Left forelimb (tissue), 1 donor: ENCODE data around the gene CCDC170.
"Not testable (repeated sequence)": the region's sequence is repeated elsewhere in the genome, so short reads cannot be mapped to it uniquely, and the experiment has no call there.

Experiments
- DNase-seq: peaks from one replicate; pipeline ENCODE4 v3.0.0-alpha.2; 2018; ENCODE audit warnings: low spot score

CCDC170 gene

DNA sequence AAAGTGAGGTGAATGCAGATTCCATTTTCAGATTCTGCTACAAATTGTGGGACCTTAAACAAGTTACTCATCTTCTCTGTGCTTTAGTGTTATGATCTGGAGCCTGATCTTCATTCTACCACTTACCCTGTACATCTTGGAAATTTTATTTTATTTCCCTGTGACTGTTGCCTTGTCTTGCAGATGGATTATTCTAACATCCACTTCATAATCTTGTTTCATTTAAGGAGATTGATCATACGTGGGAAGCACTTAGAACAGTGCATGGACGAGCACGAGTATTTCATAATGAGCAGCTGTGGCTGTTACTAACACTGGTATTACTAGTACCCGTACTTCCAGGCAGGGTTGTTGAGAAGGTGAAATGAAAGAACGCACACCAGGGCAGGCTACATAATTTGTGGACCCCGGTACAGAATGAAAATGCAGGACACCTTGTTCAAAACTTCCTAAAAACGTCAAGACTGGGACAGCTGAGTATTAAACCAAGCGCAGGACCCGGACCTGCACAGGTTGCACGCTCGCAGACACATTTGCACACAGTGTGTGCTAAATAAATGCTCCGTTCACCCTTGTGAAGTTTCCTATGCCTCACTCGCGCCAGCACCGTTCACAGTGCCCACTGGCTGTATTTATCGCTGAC lies 535 bp upstream of the CCDC170 start:
- DNase-seq: no peak

DNA sequence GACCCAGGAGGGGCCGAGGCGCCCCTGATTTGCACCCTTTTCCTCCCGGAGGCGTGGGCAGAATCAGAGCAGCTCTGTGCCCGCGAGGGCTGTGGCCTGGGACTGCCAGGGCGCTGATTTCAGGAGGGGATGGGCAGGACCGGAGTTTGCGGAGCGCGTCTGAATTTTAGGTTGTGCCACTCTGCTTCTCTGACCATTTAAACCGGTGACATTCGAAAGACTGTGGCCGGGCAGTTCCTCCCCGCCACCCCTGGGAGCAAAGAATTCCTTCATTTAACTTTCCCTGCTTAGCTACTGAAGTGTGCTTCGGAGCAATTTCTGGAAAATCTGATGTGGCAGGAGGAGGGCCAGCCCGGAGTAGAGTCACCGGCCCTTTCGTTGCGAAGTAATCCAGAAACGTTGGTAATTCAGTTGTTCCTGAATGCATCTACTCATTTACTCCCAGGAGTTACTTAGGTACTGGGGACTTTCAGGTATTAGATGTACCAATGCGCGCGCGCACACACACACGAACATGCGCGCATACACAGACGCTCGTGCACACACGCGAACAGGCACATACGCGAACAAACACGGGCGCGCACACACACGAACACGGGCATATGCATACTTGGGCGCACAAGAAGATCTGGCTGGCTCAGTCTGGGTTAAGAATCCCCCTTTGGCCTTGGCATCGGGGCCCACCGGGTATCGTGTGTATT lies 568 bp downstream of the CCDC170 start:
- DNase-seq: peak; percentile 75

DNA sequence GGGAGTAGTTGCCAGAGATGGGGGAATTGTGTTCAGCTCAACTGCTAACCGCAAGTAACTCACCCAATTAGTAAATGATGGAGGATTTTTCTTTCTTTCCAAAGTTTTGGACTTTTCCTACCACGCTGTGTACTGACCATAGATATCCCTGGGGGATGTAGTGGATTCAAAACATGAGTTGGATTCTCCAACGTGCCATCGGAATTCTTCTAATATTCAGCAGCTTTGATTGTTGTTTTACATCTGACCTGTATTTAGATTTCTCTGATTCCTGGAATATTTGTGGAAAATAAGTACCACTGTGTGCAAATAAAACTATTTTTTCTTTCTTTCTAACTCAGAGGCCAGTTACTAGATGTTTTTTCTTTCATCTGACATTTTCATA lies 1.1 kb downstream of the CCDC170 start:
- DNase-seq: no peak

DNA sequence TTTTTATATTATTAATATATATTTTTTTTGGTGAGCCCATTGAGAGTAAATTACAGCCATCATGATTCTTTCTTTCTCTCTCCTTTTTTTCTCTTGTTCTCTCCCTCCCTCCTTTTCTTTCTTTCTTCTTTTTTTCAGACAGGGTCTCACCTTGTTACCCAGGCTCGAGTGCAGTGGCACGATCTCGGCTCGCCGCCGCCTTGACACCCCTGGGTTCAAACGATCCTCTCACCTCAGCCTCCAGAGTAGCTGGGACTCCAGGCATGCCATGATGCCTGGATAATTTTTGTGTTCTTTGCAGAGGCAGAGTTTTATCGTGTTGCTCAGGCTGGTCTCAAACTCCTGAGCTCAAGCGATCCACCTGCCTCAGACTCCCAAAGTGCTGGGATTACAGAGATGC lies 1.6 kb downstream of the CCDC170 start:
- no peak for DNase-seq

DNA sequence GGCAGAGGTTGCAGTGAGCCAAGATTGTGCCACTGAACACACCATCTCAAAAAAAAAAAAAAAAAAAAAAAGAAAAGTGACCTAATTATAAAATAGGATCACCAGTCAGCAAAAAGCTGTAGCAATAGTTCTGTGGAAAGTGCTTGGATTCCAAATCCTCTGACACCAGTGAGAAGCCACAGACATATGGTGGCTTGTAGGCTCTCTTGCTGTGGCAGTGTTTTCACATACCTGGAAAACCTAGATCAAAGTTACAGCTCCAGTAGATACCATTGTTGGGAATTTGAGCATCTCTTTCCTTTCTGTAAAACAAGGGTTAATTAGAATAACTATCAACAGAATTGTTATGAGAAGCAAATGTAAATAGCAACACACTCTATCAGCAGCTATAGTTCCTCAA lies 4.1 kb downstream of the CCDC170 start:
- DNase-seq: no peak

DNA sequence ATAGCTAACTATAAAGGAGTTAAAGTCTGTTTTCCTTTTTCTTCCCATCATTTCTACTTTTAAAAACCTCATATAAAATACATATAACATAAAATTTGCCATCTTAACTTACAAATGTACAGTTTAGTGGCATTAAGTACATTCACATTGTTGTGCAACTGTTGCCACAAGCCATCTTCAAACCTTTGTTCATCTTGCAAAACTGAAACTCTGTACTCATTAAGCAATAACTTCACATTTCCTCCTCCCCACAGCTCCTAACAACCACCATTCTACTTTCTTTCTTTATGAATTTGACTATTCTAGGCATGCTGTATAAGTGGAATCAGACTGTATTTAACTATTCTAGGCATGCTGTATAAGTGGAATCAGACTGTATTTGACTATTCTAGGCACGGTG lies 4.5 kb downstream of the CCDC170 start:
- no peak for DNase-seq

DNA sequence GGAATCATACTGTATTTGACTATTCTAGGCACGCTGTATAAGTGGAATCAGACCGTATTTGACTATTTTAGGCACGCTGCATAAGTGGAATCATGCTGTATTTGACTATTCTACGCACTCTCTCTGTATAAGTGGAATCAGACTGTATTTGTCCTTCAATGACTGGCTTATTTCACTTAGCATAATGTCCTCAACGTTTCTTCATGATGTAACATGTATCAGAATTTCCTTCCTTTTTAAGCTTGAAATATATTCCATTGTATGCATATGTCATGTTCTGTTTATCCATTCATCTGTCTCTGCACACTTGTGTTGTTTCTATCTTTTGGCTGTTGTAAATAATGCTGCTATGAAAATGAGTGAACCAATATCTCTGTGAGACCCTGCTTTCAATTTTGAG lies 5.7 kb downstream of the CCDC170 start:
- no peak for DNase-seq

DNA sequence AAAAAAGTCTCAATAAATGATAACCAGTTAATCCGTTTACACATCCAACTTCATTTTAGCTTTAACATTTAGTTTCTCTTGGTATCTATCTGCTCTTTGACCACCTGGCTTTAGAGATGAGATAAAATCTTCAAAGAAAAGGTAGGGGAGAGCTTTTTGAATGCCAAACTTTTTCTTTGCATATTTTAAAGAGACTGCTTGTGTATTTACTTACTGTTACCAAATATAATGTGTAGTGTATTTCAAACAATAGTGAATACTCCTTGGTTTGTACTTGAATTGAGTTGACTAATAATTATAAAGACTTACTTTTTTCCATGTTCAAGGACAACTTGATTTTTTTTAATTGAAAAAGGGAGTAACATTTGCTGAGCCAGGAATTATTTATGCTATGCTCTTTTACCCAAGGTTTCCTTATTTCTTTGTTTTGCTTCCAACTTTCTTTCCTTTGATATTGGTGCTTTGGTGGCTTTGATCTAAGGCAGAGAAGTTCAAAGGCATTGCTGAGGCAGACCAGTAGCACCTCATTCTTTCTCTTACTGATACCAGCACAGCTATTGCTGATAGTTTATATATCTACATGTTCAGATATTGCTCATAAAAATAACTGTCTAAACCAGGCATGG lies 7.8 kb downstream of the CCDC170 start:
- DNase-seq: no peak

DNA sequence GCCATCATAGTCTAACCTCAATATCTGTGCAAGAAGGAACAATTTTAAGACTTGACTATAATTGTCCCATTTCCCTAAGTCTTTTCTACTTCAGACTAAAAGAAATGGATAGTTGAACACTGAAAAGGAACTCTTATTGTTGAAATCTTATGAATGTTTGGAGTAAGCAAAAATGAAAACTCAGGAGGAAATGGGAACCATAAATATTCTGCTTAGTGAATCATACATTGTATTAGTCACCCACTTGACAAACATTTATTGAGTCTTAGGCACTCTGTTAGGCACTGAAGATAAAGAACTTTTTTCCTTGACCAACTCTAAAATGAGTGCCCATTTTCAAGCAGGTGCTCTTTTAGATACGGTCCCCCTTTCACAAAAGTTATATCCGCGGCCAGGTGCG lies 8.7 kb downstream of the CCDC170 start:
- DNase-seq: no peak

DNA sequence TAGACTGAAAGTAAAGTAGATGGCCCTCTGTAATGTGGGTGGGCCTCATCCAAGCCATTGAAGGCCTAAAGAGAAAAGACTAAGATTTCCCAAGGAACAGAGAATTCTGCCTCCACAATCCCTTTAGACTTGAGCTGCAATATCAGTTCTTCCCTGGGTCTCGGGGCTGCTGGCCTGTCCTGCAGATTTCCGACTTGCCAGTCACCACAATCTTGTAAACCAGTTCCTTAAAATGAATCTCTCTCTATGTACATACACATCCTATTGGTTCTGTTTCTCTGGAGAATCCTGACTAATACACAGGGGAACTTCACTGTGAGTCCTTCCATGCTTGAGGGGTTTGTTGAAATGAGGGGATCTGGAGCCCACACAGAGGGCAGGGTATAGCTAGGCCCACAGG lies 12.9 kb downstream of the CCDC170 start:
- no peak for DNase-seq

DNA sequence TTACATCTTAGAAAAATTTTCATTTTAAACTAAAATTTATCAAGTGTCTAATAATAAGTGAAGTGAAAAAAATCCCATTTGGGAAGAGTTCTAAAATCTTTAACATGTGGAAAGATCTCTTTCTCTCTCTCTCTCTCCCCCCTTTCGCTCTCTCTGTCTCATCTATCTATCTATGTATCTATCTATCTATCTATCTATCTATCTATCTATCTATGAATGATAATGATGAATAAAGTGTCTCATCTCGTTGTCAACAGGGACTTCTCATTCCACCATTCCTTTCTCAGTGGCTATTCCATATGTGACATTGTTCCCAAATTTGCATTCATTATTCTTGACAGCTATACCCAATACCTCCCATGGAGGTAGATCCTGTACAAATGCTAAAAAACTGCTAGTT lies 15.2 kb downstream of the CCDC170 start:
- DNase-seq: no peak

DNA sequence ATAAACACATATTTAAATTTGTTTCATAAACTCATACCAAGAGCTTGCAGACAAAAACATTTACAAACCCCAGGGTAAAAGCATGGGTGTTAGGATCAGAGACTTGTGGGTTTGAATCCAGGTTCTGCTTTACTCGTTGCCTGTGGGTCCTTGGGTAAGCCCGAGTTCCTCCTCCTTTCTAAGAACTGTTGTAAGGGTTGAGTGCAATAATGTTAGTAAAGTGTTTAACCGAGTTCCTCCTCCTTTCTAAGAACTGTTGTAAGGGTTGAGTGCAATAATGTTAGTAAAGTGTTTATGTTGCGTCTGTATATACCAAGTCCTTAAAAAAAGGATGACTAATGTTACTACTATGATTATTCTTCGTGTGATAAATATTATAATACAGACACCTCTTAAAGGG lies 18.7 kb downstream of the CCDC170 start:
- no peak for DNase-seq

DNA sequence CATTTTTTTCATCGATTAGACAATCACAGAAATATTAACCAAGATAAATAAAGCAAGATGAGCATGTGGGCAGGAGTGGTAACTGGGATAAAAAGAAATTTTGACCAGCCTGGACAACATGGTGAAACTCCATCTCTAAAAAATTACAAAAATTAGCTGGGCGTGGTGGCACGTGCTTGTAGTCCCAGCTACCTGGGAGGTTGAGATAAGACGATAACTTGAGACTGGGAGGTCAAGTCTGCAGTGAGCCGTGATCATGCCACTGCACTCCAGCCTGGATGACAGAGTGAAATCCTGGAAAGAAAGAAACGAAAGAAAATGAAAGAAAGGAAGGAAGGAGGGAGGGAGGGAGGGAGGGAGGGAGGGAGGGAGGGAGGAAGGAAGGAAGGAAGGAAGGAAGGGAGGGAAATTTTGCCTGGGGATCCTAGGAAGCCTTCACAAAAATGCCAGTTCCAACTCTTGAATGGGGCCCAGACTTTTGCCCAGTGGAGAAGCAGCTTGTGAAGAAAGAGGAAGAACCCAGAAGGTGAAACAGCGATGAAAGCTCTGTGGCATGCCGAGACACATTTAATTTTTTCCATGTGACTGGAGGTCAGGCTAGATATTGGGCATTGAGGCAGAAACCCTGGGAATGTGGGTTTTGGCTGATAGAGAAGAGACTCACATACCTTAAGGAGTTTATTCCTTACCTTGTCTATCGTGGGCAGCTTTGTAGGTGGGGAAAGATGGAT lies 20.3 kb downstream of the CCDC170 start:
- DNase-seq: no peak

DNA sequence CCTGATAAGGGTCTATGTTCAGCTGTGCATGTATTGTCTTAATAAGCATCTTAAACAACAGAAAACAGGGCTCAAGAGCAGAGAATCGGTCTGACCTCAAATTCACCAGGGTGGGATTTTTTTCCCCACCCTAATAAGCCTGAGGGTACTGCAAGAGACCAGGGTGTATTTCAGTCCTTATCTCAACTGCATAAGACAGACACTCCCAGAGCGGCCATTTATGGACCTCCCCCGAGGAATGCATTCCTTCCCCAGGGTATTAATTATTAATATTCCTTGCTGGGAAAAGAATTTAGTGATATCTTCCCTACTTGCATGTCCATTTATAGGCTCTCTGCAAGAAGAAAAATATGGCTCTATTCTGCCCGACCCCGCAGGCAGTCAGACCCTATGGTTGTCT lies 25.2 kb downstream of the CCDC170 start:
- not testable (repeated sequence) for DNase-seq

DNA sequence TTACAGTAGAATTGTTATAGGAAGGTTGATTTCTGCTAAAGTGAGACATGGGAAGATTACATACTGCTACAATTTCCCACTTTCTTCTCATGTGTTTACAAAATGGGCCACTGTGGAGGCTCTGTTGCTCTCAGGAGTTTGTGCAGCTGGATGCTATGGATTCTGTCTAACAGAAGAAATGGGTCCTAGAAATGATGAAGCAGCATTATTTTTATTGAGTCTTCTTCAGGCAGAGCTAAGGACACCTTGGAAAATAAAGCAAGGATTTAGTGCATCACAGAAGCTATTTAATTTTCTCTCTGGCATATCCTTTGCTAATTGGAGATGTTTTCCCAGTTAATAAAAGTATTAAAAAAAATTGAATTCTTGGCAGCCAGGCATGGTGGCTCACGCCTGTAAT lies 29.2 kb downstream of the CCDC170 start:
- no peak for DNase-seq

DNA sequence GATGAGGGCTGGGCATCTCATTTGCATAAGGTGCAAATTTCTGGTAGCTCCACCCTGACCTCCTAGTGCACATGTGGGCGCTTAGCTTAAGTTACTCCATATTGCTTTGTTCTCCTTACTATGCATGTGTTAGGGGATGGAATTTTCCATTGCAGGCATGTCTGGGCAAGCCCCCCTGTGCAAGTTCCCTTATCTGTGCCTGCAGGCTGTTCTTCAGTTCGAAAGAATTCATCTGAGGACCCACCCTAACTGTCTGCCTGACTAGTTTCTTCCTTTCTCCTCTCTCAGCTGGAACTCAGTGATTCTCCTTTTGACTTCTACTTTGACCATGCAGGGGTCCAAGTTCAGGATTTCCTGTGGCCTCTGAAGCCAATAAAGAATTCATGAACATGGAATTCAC lies 30.2 kb downstream of the CCDC170 start:
- DNase-seq: no peak

DNA sequence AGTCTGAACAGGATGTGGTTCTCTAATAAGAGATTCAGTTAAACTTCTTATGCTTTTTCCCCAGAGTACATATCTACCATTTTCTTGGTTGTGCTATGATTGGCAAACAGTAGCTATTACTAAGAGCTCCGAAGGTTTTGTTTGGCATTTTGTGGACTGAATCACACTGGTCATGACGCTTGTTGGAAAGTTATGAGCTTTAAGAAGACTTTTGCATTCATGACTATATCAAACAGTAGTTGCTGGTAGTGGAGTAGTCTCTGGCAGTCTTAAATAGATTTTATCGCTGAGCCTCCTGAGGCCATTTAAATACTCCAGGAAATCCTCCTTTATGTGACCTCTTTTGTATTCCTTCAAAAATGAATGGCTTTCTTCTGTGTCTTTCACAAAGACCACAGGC lies 40.8 kb downstream of the CCDC170 start:
- no peak for DNase-seq

DNA sequence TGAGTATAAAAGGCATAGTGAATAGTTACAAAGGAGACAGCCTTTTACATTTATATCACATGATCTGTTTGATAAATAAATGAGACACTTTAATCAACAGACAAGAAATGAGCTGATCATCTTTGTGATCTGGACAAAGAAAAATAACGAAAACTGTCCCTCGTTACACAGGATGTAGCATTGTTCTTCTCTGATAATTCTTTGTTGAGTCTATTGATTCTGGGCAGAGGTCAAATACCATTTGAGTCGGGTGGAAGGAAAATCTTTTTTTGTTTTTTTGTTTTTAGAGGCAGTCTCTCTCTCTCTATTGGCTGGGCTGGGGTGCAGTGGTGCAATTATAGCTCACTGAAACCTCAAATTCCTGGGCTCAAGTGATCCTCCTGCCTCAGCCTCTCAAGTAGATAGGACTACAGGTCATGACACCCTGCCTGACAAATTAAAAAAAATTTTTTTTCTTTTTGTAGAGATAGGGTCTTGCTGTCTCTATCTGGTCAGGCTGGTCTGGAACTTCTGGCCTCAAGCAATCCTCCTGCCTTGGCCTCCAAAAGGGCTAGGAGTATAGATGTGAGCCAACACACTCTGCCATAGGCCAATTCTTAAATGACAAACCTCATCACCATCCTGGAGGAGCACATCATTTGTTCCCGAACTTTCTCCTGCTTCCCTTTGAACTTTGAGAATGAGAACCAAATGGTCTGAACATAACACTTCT lies 41.8 kb downstream of the CCDC170 start:
- no peak for DNase-seq

DNA sequence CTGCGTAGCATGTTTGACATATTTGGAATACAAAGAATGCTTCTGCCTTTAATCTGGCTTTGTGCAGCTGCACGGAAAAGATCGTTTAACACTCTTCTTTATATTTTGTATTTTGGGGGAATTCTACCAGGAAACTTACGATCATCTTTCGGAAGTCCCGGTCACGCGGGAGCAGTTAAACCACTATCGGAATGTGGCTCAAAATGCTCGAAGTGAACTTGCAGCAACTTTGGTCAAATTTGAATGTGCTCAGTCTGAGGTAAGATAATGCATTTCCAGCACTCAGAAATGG lies 42.3 kb downstream of the CCDC170 start:
- DNase-seq: no peak

DNA sequence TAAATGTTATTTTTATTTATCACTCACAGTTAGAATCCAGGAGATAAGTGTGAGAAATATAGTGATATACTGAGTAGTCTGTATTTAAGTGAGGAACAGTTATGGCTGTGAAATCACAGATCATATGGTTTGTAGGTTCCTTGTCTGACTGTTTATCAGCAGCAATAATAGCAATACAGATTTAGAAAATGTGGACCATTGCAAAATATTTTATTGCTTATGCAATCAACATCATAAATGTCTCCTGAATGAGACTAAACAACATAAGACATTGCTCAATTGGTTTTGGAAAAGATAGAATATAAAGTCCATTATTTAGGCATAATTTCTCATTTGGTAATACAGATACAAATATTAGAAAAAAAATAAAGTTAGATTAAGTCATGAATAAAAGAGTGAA lies 43.7 kb downstream of the CCDC170 start:
- DNase-seq: no peak

DNA sequence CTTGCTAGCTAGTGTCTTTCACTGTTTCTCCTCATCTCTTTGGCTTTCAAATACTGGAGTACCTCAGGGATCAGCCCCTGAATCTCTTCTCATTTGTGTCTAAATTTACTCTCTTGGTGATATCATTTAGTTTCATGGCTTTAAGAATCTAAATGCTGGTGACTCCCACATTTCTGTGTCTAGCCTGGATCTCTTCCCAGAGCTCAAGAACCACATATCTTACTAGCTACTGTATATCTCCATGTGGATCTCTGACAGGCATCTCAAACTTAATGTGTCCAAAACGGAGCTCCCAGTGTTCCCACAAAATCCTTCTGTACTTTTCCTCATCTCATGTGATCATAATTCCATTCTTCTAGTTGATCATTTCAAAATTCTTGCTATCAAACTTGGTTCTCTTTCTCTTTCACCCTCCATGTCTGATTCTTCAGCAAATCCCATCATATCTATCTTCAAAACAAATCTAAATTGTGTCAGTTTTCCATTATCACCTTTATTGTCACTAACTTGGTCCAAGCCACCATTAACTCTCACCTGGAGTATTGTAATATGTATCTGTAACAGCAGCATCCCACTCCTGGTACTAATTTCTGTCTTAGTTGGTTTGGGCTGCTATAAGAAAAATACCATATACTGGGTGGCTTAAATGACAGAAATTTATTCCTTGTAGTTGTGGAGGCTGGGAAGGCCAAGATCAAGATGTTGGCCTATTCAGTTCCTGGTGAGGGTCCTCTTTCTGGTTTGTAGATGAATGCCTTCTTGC lies 45.9 kb downstream of the CCDC170 start:
- DNase-seq: no peak

DNA sequence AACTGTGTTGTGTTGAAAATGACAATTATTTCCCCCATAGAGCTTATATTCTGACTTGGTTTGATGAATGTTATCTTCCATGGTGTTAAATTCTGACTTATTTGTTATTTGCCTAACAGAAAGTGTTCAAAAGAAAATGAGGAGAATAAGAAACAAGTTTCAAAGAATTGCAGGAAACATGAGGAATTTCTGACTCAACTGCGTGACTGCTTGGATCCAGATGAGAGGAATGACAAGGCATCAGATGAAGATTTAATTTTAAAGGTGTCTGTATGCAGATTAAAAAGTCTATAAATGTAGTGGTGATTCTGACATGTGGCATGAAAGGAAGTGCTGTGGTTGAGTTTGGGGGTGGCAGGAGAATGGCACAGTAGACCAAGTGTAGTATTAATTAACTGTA lies 50.6 kb downstream of the CCDC170 start:
- DNase-seq: no peak
